ENCODE measurements around the gene FAM118B.

DNA sequence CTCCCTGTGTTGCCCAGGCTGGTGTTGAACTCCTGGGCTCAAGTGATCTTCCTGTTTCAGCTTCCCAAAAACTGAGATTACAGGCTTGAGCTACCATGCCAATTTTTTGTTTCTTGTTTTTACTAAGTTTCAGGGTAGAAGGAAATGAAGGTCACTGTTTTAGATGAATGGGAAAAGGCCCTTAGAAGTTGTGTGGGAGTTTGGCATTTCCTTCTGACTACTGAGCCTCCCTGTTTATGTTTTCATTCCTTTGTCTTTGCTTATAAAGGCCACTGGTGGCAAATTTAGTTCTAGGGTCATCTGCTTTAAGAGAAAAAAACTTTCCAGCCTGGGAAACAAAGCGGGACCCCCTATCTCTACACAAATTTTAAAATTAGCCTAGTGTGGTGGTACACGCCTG, 35.1 kb downstream of the FAM118B start:
- TF ChIP-seq, protein P1, sequence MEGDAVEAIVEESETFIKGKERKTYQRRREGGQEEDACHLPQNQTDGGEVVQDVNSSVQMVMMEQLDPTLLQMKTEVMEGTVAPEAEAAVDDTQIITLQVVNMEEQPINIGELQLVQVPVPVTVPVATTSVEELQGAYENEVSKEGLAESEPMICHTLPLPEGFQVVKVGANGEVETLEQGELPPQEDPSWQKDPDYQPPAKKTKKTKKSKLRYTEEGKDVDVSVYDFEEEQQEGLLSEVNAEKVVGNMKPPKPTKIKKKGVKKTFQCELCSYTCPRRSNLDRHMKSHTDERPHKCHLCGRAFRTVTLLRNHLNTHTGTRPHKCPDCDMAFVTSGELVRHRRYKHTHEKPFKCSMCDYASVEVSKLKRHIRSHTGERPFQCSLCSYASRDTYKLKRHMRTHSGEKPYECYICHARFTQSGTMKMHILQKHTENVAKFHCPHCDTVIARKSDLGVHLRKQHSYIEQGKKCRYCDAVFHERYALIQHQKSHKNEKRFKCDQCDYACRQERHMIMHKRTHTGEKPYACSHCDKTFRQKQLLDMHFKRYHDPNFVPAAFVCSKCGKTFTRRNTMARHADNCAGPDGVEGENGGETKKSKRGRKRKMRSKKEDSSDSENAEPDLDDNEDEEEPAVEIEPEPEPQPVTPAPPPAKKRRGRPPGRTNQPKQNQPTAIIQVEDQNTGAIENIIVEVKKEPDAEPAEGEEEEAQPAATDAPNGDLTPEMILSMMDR (conservative IDR thresholded peaks at IDR 0.05) = no peak
- TF ChIP-seq EZH2 (IDR thresholded peaks at IDR 0.05; ENCODE audit: low read depth) = no peak

Measured in PC-9 (cell line).